H1 (cell line): ENCODE data around the gene CBLC.

Experiments
- CBX8 ChIP-seq: fragments of 300-800, 300-1000 bp; sonication (generic); IDR thresholded peaks from 2 replicates; pipeline ENCODE4 v1.7.1; 2016; ENCODE audit warnings: low read depth, low read length, borderline replicate concordance
- EZH2 ChIP-seq: fragments of 200-600 bp; sonication (generic); IDR thresholded peaks from 2 replicates; pipeline ENCODE4 v1.7.1; 2012; ENCODE audit warnings: low read depth, mild to moderate bottlenecking, moderate library complexity, low read length, inconsistent platforms; ENCODE audit not compliant: severe bottlenecking
- HDAC2 ChIP-seq, 2 experiments: fragments of 300-600 bp in 1 of 2; sonication (generic) in 1 of 2; IDR thresholded peaks; 2 replicates each; pipeline ENCODE4 v1.6.1; 2011 to 2012; ENCODE audit warnings: low read depth in 2 of 2, low read length in 2 of 2, mild to moderate bottlenecking in 2 of 2, moderate library complexity in 2 of 2, borderline replicate concordance in 1 of 2, inconsistent platforms in 1 of 2
- NANOG ChIP-seq: IDR thresholded peaks from 2 replicates; pipeline ENCODE4 v1.6.1; 2011; ENCODE audit warnings: low read length, low read depth, mild to moderate bottlenecking, inconsistent platforms; ENCODE audit not compliant: insufficient read depth, poor library complexity, severe bottlenecking
- POLR2AphosphoS5 ChIP-seq: IDR thresholded peaks from 2 replicates; pipeline ENCODE4 v1.6.1; 2011; ENCODE audit warnings: low read depth, low read length
- YY1 ChIP-seq: IDR thresholded peaks from 2 replicates; pipeline ENCODE4 v1.6.1; 2011; ENCODE audit warnings: low read depth, mild to moderate bottlenecking, low read length
- TF ChIP-seq, protein P1 (sequence below), 3 experiments: IDR thresholded peaks; 1 replicate in 2 of 3; 2 replicates in 1 of 3; pipeline versions ENCODE4 v1.5.1 to v1.6.1; 2011; ENCODE audit warnings: low read length in 3 of 3, mild to moderate bottlenecking in 3 of 3, inconsistent platforms in 2 of 3, low read depth in 1 of 3, moderate library complexity in 1 of 3; ENCODE audit not compliant: insufficient read depth in 1 of 3; ENCODE audit errors: control extremely low read depth in 1 of 3

- TF ChIP-seq POLR2AphosphoS5 (no peak), CBX8 (no peak), HDAC2 (IDR thresholded peaks at IDR 0.05; ENCODE audit: borderline replicate concordance in 1 of 2, low read depth in 2 of 2, low read length in 2 of 2) (no peak), EZH2 (no peak), YY1 (no peak), NANOG (no peak)
- TF ChIP-seq, protein P1, sequence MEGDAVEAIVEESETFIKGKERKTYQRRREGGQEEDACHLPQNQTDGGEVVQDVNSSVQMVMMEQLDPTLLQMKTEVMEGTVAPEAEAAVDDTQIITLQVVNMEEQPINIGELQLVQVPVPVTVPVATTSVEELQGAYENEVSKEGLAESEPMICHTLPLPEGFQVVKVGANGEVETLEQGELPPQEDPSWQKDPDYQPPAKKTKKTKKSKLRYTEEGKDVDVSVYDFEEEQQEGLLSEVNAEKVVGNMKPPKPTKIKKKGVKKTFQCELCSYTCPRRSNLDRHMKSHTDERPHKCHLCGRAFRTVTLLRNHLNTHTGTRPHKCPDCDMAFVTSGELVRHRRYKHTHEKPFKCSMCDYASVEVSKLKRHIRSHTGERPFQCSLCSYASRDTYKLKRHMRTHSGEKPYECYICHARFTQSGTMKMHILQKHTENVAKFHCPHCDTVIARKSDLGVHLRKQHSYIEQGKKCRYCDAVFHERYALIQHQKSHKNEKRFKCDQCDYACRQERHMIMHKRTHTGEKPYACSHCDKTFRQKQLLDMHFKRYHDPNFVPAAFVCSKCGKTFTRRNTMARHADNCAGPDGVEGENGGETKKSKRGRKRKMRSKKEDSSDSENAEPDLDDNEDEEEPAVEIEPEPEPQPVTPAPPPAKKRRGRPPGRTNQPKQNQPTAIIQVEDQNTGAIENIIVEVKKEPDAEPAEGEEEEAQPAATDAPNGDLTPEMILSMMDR (IDR thresholded peaks at IDR 0.05; ENCODE audit: control extremely low read depth in 1 of 3, insufficient read depth in 1 of 3, low read depth in 1 of 3, low read length in 3 of 3), result no peak
Observed at GRCh38 chr19:44772959-44773358, 4.7 kb upstream of the CBLC start.
